Osteocyte (in vitro differentiated cells): ENCODE measurements around the gene GSAP. TPM values are rescaled to one million over a fixed set of nuclear protein-coding genes. Genes with fewer than 3 reads are reported as not detected.
"Not testable (repeated sequence)": the region's sequence is repeated elsewhere in the genome, so short reads cannot be mapped to it uniquely, and the experiment has no call there.

ENCODE experiments used
- DNase-seq: peaks from one replicate; pipeline ENCODE4 v3.0.0; 2021; ENCODE audit warnings: mixed read lengths; ENCODE audit not compliant: unreplicated experiment; ENCODE audit errors: extremely low spot score
- H3K27ac Mint-ChIP-seq: one replicate; pipeline ENCODE4 v1.8.0; 2021; ENCODE audit warnings: mild to moderate bottlenecking, mixed read lengths; ENCODE audit not compliant: unreplicated experiment
- H3K27me3 Mint-ChIP-seq: one replicate; pipeline ENCODE4 v1.8.0; 2021; ENCODE audit warnings: mixed read lengths; ENCODE audit not compliant: unreplicated experiment
- H3K36me3 Mint-ChIP-seq: one replicate; pipeline ENCODE4 v1.8.0; 2021; ENCODE audit warnings: mixed read lengths; ENCODE audit not compliant: unreplicated experiment
- H3K4me1 Mint-ChIP-seq: one replicate; pipeline ENCODE4 v1.8.0; 2021; ENCODE audit warnings: mixed read lengths; ENCODE audit not compliant: unreplicated experiment
- H3K4me3 Mint-ChIP-seq: one replicate; pipeline ENCODE4 v1.8.0; 2021; ENCODE audit warnings: mild to moderate bottlenecking, moderate library complexity, mixed read lengths; ENCODE audit not compliant: unreplicated experiment
- H3K9me3 Mint-ChIP-seq: one replicate; pipeline ENCODE4 v1.8.0; 2021; ENCODE audit warnings: mixed read lengths; ENCODE audit not compliant: unreplicated experiment
- CTCF ChIP-seq: fragments of 200-600 bp; sonication (generic); IDR thresholded peaks from 2 replicates; pipeline ENCODE4 v1.5.0; 2021; ENCODE audit warnings: antibody characterized with exemption, mild to moderate bottlenecking, moderate library complexity
- total RNA-seq: library from RNA; stranded (reverse); gene quantifications from 2 replicates; pipeline ENCODE4 v1.2.1, GENCODE V29; 2021

Gene GSAP
- total RNA-seq, 1 donor from 2014 or later, result 0.83 TPM

GRCh38 chr7:77456696-77457095 is 40.5 kb upstream of the GSAP start:
- no peaks in the 10 kb centered on the region for H3K9me3 Mint-ChIP-seq
- DNase-seq, result no peak
- no peaks in the 10 kb centered on the region for H3K36me3 Mint-ChIP-seq
- TF ChIP-seq CTCF, result no peak
- no peaks in the 10 kb centered on the region for H3K27me3 Mint-ChIP-seq
- H3K4me1 Mint-ChIP-seq, result peaks cover 42% of the 10 kb centered on the region
- H3K4me3 Mint-ChIP-seq, result no peak overlapping the region
- H3K27ac Mint-ChIP-seq, result no peak overlapping the region

- TF ChIP-seq CTCF, result no peak
- Mint-ChIP-seq H3K27ac (peak overlapping the region; percentile 6), H3K27me3 (no peaks in the 10 kb centered on the region), H3K4me3 (no peak overlapping the region), H3K36me3 (no peaks in the 10 kb centered on the region), H3K4me1 (peaks cover 35% of the 10 kb centered on the region), H3K9me3 (no peaks in the 10 kb centered on the region)
- no peak for DNase-seq
These were observed 39.2 kb upstream of the GSAP start for GRCh38 chr7:77455321-77455720.

- peak overlapping the region; percentile 6 for H3K27ac Mint-ChIP-seq
- no peaks in the 10 kb centered on the region for H3K27me3 Mint-ChIP-seq
- no peak for DNase-seq
- no peak for TF ChIP-seq CTCF
- H3K36me3 Mint-ChIP-seq, result no peaks in the 10 kb centered on the region
- no peaks in the 10 kb centered on the region for H3K9me3 Mint-ChIP-seq
- H3K4me1 Mint-ChIP-seq, result peaks cover 38% of the 10 kb centered on the region
- H3K4me3 Mint-ChIP-seq, result no peak overlapping the region
These were observed 38.7 kb upstream of the GSAP start for GRCh38 chr7:77454802-77455201.

- Mint-ChIP-seq H3K9me3 (no peaks in the 10 kb centered on the region), H3K27ac (peak overlapping the region; percentile 83), H3K27me3 (no peaks in the 10 kb centered on the region), H3K4me3 (peak overlapping the region; percentile 24), H3K4me1 (peaks cover 38% of the 10 kb centered on the region), H3K36me3 (no peaks in the 10 kb centered on the region)
- DNase-seq, result no peak
- TF ChIP-seq CTCF, result no peak
These were observed 37.4 kb upstream of the GSAP start for GRCh38 chr7:77453531-77453930.

- H3K4me3 Mint-ChIP-seq, DNase-seq, H3K9me3 Mint-ChIP-seq, H3K27ac Mint-ChIP-seq, H3K27me3 Mint-ChIP-seq, H3K36me3 Mint-ChIP-seq: not testable (repeated sequence)
- peaks cover 38% of the 10 kb centered on the region for H3K4me1 Mint-ChIP-seq
These were observed 35.8 kb upstream of the GSAP start for GRCh38 chr7:77451950-77452349.

GRCh38 chr7:77450613-77451012 is 34.5 kb upstream of the GSAP start:
- peaks cover 34% of the 10 kb centered on the region for H3K4me1 Mint-ChIP-seq
- no peak for DNase-seq
- no peaks in the 10 kb centered on the region for H3K27me3 Mint-ChIP-seq
- H3K9me3 Mint-ChIP-seq, result no peaks in the 10 kb centered on the region
- H3K27ac Mint-ChIP-seq, result no peak overlapping the region
- no peaks in the 10 kb centered on the region for H3K36me3 Mint-ChIP-seq
- H3K4me3 Mint-ChIP-seq, result no peak overlapping the region
- TF ChIP-seq CTCF, result no peak
